ENCODE results near the gene USP24. TPM values are rescaled to one million over a fixed set of nuclear protein-coding genes. Genes with fewer than 3 reads are reported as not detected.

The USP24 gene
- total and polyA plus RNA-seq, 12 donors = 11.3 to 45.1 (median 25.9) TPM

DNA sequence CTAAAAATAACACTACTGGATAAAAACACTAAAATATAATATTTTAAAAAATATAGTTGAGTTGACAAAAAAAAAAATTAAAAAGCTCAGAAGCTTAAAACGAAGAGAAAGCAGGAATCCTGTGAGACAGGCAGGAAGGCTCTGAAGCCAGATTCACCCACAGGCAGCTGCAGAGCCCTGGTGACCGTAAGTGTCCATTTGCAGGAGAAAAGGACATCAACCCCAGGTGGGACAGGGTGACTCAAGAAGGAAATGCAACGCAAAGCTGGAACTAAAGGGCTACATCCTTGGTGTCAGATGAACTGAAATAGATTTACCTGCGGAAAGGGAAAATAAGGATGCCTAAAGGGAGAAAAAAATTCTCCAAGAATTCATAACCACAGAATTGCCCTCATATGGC is 46.8 kb downstream of the USP24 start:
- H3K27me3 ChIP-seq = no peaks in the 10 kb centered on the region
- no peaks in the 10 kb centered on the region for H3K9me3 ChIP-seq (replicated peaks in 1 of 3)
- no peak overlapping the region for H3K27ac ChIP-seq
- no peak overlapping the region for H3K4me3 ChIP-seq
- H3K4me1 ChIP-seq (replicated peaks in 1 of 2) = no peaks in the 10 kb centered on the region
- peaks cover 0 to 31% of the 10 kb centered on the region in 2 donors for H3K36me3 ChIP-seq (replicated peaks in 1 of 2)
- intact Hi-C loops (cut with DNase I) = no loop called here
- 83 to 93% (median 91%) methylated on average over 4 of the region's 4 CpGs for WGBS, 4 donors
- TF ChIP-seq POLR2A (IDR thresholded peaks at IDR 0.05) = no peak
- TF ChIP-seq, protein P1, sequence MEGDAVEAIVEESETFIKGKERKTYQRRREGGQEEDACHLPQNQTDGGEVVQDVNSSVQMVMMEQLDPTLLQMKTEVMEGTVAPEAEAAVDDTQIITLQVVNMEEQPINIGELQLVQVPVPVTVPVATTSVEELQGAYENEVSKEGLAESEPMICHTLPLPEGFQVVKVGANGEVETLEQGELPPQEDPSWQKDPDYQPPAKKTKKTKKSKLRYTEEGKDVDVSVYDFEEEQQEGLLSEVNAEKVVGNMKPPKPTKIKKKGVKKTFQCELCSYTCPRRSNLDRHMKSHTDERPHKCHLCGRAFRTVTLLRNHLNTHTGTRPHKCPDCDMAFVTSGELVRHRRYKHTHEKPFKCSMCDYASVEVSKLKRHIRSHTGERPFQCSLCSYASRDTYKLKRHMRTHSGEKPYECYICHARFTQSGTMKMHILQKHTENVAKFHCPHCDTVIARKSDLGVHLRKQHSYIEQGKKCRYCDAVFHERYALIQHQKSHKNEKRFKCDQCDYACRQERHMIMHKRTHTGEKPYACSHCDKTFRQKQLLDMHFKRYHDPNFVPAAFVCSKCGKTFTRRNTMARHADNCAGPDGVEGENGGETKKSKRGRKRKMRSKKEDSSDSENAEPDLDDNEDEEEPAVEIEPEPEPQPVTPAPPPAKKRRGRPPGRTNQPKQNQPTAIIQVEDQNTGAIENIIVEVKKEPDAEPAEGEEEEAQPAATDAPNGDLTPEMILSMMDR (IDR thresholded peaks at IDR 0.05) = no peak
- no peak for DNase-seq

DNA sequence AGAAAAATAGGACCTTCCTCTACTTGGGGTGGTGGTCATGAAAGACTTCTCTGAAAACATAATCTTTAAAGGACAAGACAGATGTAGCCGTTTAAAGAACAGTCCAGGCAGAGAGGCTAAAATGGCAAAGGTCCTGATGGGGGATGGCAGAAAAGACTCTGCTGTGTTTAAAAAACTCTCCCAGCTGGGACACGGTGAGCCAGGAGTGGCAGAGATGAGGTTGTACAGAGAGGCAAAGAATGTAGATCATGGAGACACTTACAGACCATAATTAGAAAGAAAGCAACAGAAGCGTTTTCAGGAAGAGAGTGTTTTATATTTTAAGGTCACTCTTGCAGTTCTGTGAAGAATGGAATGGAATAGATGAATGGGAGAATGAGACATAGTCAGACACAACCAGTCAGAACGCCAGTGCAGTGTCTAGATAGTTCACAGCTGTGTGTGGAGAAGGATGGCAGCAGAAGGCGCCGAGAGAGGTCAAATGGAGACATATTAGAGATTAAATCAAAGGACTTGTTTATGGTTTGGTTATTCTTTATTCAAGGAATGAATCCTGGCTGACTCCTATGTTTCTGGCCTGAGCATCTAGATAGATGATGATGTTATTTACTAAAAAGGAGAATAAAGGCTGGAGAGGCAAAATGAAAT is 47.8 kb downstream of the USP24 start:
- no peaks in the 10 kb centered on the region for H3K4me1 ChIP-seq (replicated peaks in 1 of 2)
- 71 to 83% (median 82%) methylated on average over 6 of the region's 6 CpGs for WGBS, 4 donors
- H3K27me3 ChIP-seq = no peaks in the 10 kb centered on the region
- DNase-seq = no peak
- no peak for TF ChIP-seq POLR2A (IDR thresholded peaks at IDR 0.05)
- TF ChIP-seq, protein P1 (IDR thresholded peaks at IDR 0.05) = no peak
- H3K36me3 ChIP-seq (replicated peaks in 1 of 2) = peaks cover 0 to 31% of the 10 kb centered on the region in 2 donors
- H3K27ac ChIP-seq = no peak overlapping the region
- no peaks in the 10 kb centered on the region for H3K9me3 ChIP-seq (replicated peaks in 1 of 3)
- H3K4me3 ChIP-seq = no peak overlapping the region
- intact Hi-C loops (cut with DNase I) = no loop called here

DNA sequence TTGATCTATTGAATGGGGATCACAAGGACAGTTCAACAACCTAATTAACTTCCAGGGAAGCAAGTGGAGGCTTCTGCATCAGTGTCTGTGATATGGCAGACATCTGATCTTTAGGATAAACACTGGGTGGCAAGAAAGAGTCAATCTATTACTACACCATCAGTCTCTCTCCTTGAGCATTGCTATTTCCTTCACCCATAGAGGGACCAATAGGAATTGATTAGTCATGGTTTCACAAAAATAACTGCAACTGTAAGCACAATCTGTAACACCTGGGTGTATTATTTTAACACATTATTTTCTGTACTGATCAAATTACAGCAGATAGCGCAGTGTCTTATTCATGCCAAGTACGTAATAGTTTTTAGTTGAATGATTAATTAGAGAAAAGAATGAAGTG is 50.3 kb downstream of the USP24 start:
- no peak for DNase-seq
- Histone ChIP-seq H3K9me3 (replicated peaks in 1 of 3) (no peaks in the 10 kb centered on the region), H3K4me1 (replicated peaks in 1 of 2) (no peaks in the 10 kb centered on the region), H3K27ac (no peak overlapping the region), H3K4me3 (no peak overlapping the region), H3K36me3 (replicated peaks in 1 of 2) (peaks cover 0 to 28% of the 10 kb centered on the region in 2 donors), H3K27me3 (no peaks in the 10 kb centered on the region)
- TF ChIP-seq, protein P1 (IDR thresholded peaks at IDR 0.05) = no peak
- TF ChIP-seq POLR2A (IDR thresholded peaks at IDR 0.05) = no peak
- intact Hi-C loops (cut with DNase I) = no loop called here
- 94 to 100% (median 97%) methylated on average over 2 of the region's 2 CpGs for WGBS, 4 donors

DNA sequence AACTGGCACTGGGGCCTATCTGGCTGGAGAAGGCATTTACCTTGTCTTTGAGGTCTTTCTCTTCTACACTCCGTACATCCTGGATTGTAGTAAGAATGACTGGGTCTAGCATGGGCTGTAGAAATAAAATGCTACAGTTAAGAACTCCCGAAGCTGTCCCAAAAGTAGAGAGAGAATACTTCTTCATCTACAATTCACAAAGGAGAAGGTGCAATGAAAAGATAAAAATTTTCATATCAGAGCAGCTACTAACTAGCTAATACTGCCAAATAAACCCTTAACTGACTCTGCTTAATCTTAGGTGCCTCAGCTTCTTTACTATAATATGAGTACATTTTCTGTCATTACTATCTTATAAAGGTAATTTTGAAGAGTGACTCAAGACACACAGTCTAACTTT is 55.6 kb downstream of the USP24 start:
- Histone ChIP-seq H3K9me3 (replicated peaks in 1 of 3) (no peaks in the 10 kb centered on the region), H3K27me3 (no peaks in the 10 kb centered on the region), H3K27ac (no peak overlapping the region), H3K4me3 (no peak overlapping the region), H3K4me1 (replicated peaks in 1 of 2) (no peaks in the 10 kb centered on the region), H3K36me3 (replicated peaks in 1 of 2) (peaks cover 0 to 32% of the 10 kb centered on the region in 2 donors)
- intact Hi-C loops (cut with DNase I) = no loop called here
- 95 to 98% (median 97%) methylated on average over 2 of the region's 2 CpGs for WGBS, 4 donors
- DNase-seq = no peak
- TF ChIP-seq POLR2A (IDR thresholded peaks at IDR 0.05) = no peak
- TF ChIP-seq, protein P1 (IDR thresholded peaks at IDR 0.05) = no peak
